Liver (tissue), 2 donors: ENCODE measurements around the gene PAPOLG.

Experiments
- CTCF ChIP-seq: fragments of 150-350 bp; IDR thresholded peaks from 2 replicates; pipeline ENCODE4 v1.5.1; 2017; ENCODE audit warnings: improper control_type of control experiment, low read depth, low read length; ENCODE audit not compliant: missing input control
- REST ChIP-seq: IDR thresholded peaks from 2 replicates; pipeline ENCODE4 v1.6.1; 2016; ENCODE audit warnings: antibody characterized with exemption, mild to moderate bottlenecking
- donor health status: healthy.

DNA sequence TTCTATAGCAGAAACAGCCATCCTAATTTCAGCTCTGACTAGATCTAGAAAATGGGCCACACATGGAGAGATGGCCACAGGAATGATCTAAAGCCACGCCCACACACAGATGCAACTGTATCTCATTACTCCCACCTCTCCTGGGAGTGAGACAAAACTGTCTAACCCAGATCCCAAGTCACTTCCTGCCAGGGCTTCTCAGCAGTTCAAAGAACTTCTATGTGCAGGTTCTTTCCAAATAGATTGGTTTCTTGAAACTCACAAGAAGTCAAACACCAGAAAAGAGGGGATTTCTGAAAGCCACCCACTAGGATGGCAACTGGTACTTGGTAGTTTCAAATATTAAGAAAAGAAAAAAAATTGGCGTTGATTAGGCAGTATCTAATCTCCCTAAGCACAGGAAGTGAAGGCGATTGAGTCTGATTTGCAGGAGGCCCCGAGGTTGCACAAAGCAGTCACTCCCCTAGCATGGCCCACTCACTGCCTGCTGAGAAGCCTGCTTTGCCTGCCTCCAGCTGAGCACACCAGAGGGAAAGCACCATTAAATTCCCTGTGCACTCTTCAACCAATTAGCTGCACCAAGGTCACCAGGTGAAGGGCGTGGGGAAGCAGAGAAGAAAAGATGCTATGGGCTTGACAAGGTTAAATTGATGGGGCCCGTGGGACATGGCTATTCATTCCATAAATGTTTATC is 51.1 kb downstream of the PAPOLG start:
- no peak for TF ChIP-seq CTCF
- TF ChIP-seq REST, result no peak
